Thyroid gland (tissue), 4 donors: ENCODE results near the gene LPP. TPM values are rescaled to one million over a fixed set of nuclear protein-coding genes. Genes with fewer than 3 reads are reported as not detected.

ENCODE experiments used
- DNase-seq, 2 donors: peaks; one replicate each; pipeline ENCODE4 v3.0.0-alpha.2; 2019
- H3K27ac ChIP-seq, 3 donors: fragments of 200-600 bp; sonication (generic); 1 replicate in 2 of 3; 2 replicates in 1 of 3; pipeline ENCODE4 v1.5.1; 2016 to 2019; ENCODE audit warnings: mild to moderate bottlenecking in 1 of 3, moderate library complexity in 1 of 3
- H3K27me3 ChIP-seq: fragments of 200-600 bp; sonication (generic); one replicate; pipeline ENCODE4 v1.5.1; 2019
- H3K36me3 ChIP-seq, 2 donors: fragments of 200-600 bp; sonication (generic); one replicate each; pipeline ENCODE4 v1.5.1; 2016 to 2019
- H3K4me1 ChIP-seq, 2 donors: fragments of 200-600 bp; sonication (generic); one replicate each; pipeline ENCODE4 v1.5.1; 2017 to 2019
- H3K4me3 ChIP-seq, 3 donors: fragments of 200-600 bp; sonication (generic); replicated peaks in 1 of 3; 1 replicate in 2 of 3; 2 replicates in 1 of 3; pipeline ENCODE4 v1.5.1; 2016; ENCODE audit warnings: mild to moderate bottlenecking in 1 of 3
- H3K9me3 ChIP-seq: fragments of 200-600 bp; sonication (generic); one replicate; pipeline ENCODE4 v1.5.1; 2017
- CTCF ChIP-seq, 6 experiments: fragments of 200-600 bp in 3 of 6; fragments of 450-650 bp in 3 of 6; sonication (generic) in 3 of 6; IDR thresholded peaks; one replicate each; pipeline ENCODE4 v1.5.1; 2016 to 2019; ENCODE audit warnings: antibody characterized with exemption in 6 of 6, mild to moderate bottlenecking in 2 of 6, inconsistent platforms in 1 of 6, moderate library complexity in 1 of 6
- POLR2A ChIP-seq, 2 donors: fragments of 450-650 bp; IDR thresholded peaks; one replicate each; pipeline ENCODE4 v1.6.1; 2017; ENCODE audit warnings: antibody characterized with exemption in 2 of 2, mild to moderate bottlenecking in 2 of 2, moderate library complexity in 1 of 2
- WGBS, 2 donors: methylation state at CpG; one replicate each; pipeline ENCODE4 v1.1.5; 2017; 5-methylcytosine and 5-hydroxymethylcytosine counted together
- intact Hi-C: fragments of 100-400 bp; cut with DNase I; formaldehyde crosslinking; loops from one replicate; pipeline ENCODE4 v1.15.1; 2023
- total RNA-seq, 4 donors: library from RNA; depleted of rRNA; stranded (reverse); fragments of >200 nt; gene quantifications; one replicate each; pipeline ENCODE4 v1.2.3, GENCODE V29; 2016

The LPP gene
- total RNA-seq, 4 donors from 2014 or later: 79.0 to 141 (median 82.8) TPM

GRCh38 chr3:188801393-188801792 is 647.4 kb downstream of the LPP start:
- Histone ChIP-seq H3K4me1 (peaks cover 0 to 8% of the 10 kb centered on the region in 2 donors), H3K27me3 (no peaks in the 10 kb centered on the region), H3K9me3 (no peaks in the 10 kb centered on the region), H3K36me3 (no peaks in the 10 kb centered on the region), H3K4me3 (no peak overlapping the region), H3K27ac (no peak overlapping the region)
- intact Hi-C loops: no loop called here
- no peak for TF ChIP-seq POLR2A (IDR thresholded peaks at IDR 0.05)
- no peak for TF ChIP-seq CTCF (IDR thresholded peaks at IDR 0.05)
- DNase-seq: no peak
- 94 to 96% methylated on average over 4 of the region's 4 CpGs for WGBS, 2 donors

- H3K36me3 ChIP-seq: no peaks in the 10 kb centered on the region
- no peak for DNase-seq
- H3K4me1 ChIP-seq: peaks cover 0 to 8% of the 10 kb centered on the region in 2 donors
- no peak overlapping the region for H3K4me3 ChIP-seq
- H3K27ac ChIP-seq: no peak overlapping the region
- intact Hi-C loops: no loop called here
- H3K27me3 ChIP-seq: no peaks in the 10 kb centered on the region
- 65 to 98% methylated on average over 3 of the region's 3 CpGs for WGBS, 2 donors
- no peaks in the 10 kb centered on the region for H3K9me3 ChIP-seq
- TF ChIP-seq CTCF (IDR thresholded peaks at IDR 0.05): no peak
- no peak for TF ChIP-seq POLR2A (IDR thresholded peaks at IDR 0.05)
Measured at GRCh38 chr3:188802645-188803044, 648.7 kb downstream of the LPP start.

GRCh38 chr3:188807006-188807405 is 653.0 kb downstream of the LPP start:
- no peaks in the 10 kb centered on the region for H3K27me3 ChIP-seq
- no peaks in the 10 kb centered on the region for H3K4me1 ChIP-seq
- DNase-seq: no peak
- no peaks in the 10 kb centered on the region for H3K9me3 ChIP-seq
- TF ChIP-seq CTCF (IDR thresholded peaks at IDR 0.05) (no peak), POLR2A (IDR thresholded peaks at IDR 0.05) (no peak)
- no peak overlapping the region for H3K4me3 ChIP-seq
- intact Hi-C loops: no loop called here
- no peak overlapping the region for H3K27ac ChIP-seq
- no peaks in the 10 kb centered on the region for H3K36me3 ChIP-seq
- WGBS, 2 donors: 98 to 100% methylated on average over 1 of the region's 1 CpG

GRCh38 chr3:188812198-188812597 is 658.2 kb downstream of the LPP start:
- H3K4me1 ChIP-seq: no peaks in the 10 kb centered on the region
- H3K9me3 ChIP-seq: no peaks in the 10 kb centered on the region
- DNase-seq: no peak
- H3K4me3 ChIP-seq: no peak overlapping the region
- no peak overlapping the region for H3K27ac ChIP-seq
- TF ChIP-seq CTCF (IDR thresholded peaks at IDR 0.05) (no peak), POLR2A (IDR thresholded peaks at IDR 0.05) (no peak)
- intact Hi-C loops: no loop called here
- H3K36me3 ChIP-seq: no peaks in the 10 kb centered on the region
- 94 to 96% methylated on average over 1 of the region's 1 CpG for WGBS, 2 donors
- H3K27me3 ChIP-seq: no peaks in the 10 kb centered on the region

- Histone ChIP-seq H3K4me1 (peaks cover 0 to under 1% of the 10 kb centered on the region in 2 donors), H3K27ac (no peak overlapping the region), H3K36me3 (no peaks in the 10 kb centered on the region), H3K27me3 (no peaks in the 10 kb centered on the region), H3K9me3 (no peaks in the 10 kb centered on the region), H3K4me3 (no peak overlapping the region)
- 94 to 96% methylated on average over 2 of the region's 2 CpGs for WGBS, 2 donors
- intact Hi-C loops: no loop called here
- DNase-seq: no peak
- TF ChIP-seq POLR2A (IDR thresholded peaks at IDR 0.05) (no peak), CTCF (IDR thresholded peaks at IDR 0.05) (no peak)
Measured at GRCh38 chr3:188814581-188814980, 660.6 kb downstream of the LPP start.
